GM12878 (cell line): ENCODE data around the gene CEP83. TPM values are rescaled to one million over a fixed set of nuclear protein-coding genes. Genes with fewer than 3 reads are reported as not detected.

Source experiments
- ASH2L ChIP-seq: fragments of 300-600, 200-600 bp; sonication (generic); IDR thresholded peaks from 2 replicates; pipeline ENCODE4 v1.6.1; 2017; ENCODE audit warnings: low read depth, mild to moderate bottlenecking, borderline replicate concordance
- ATF7 ChIP-seq: fragments of 450-650 bp; IDR thresholded peaks from 2 replicates; pipeline ENCODE4 v1.6.1; 2016; ENCODE audit warnings: low read depth, mild to moderate bottlenecking
- BHLHE40 ChIP-seq, 2 experiments: fragments of 450-650 bp in 1 of 2; IDR thresholded peaks; 2 replicates each; pipeline ENCODE4 v1.6.1; 2011 to 2017; ENCODE audit warnings: low read depth in 2 of 2, borderline replicate concordance in 1 of 2, improper control_type of control experiment in 1 of 2, low read length in 1 of 2, mild to moderate bottlenecking in 1 of 2
- BMI1 ChIP-seq: fragments of 450-650 bp; IDR thresholded peaks from 2 replicates; pipeline ENCODE4 v1.6.1; 2016; ENCODE audit warnings: mild to moderate bottlenecking, moderate library complexity, borderline replicate concordance
- CBX5 ChIP-seq: sonication (generic); IDR thresholded peaks from 2 replicates; pipeline ENCODE4 v1.6.1; 2016; ENCODE audit warnings: low read depth, moderate library complexity, mild to moderate bottlenecking, inconsistent platforms
- CEBPB ChIP-seq, 2 experiments: fragments of 150-350 bp in 1 of 2; IDR thresholded peaks; 2 replicates each; pipeline ENCODE4 v1.6.1; 2012 to 2014; ENCODE audit warnings: low read depth in 2 of 2, low read length in 2 of 2, borderline replicate concordance in 1 of 2, inconsistent platforms in 1 of 2
- CREB1 ChIP-seq: IDR thresholded peaks from 2 replicates; pipeline ENCODE4 v1.6.1; 2012; ENCODE audit warnings: low read depth, mild to moderate bottlenecking, inconsistent platforms
- EED ChIP-seq: sonication (generic); IDR thresholded peaks from 2 replicates; pipeline ENCODE4 v1.6.1; 2016; ENCODE audit warnings: antibody characterized with exemption, low read depth
- EP300 ChIP-seq, 2 experiments: fragments of 150-350 bp in 1 of 2; IDR thresholded peaks; 2 replicates each; pipeline ENCODE4 v1.6.1; 2011 to 2012; ENCODE audit warnings: low read depth in 2 of 2, low read length in 2 of 2, borderline replicate concordance in 1 of 2, improper control_type of control experiment in 1 of 2, inconsistent platforms in 1 of 2; ENCODE audit not compliant: control insufficient read depth in 1 of 2
- GATAD2B ChIP-seq: fragments of 450-650 bp; conservative IDR thresholded peaks from 2 replicates; pipeline ENCODE4 v1.6.1; 2017; ENCODE audit warnings: low read depth, mild to moderate bottlenecking, moderate library complexity
- IKZF2 ChIP-seq, 2 experiments: fragments of 450-650 bp; IDR thresholded peaks; 2 replicates each; pipeline ENCODE4 v1.6.1; 2017; ENCODE audit warnings: mild to moderate bottlenecking in 2 of 2, moderate library complexity in 2 of 2
- IRF4 ChIP-seq: IDR thresholded peaks from 2 replicates; pipeline ENCODE4 v1.6.1; 2011; ENCODE audit warnings: low read depth, low read length
- MEF2B ChIP-seq: fragments of 450-650 bp; IDR thresholded peaks from 2 replicates; pipeline ENCODE4 v1.6.1; 2018; ENCODE audit warnings: mild to moderate bottlenecking, moderate library complexity; ENCODE audit not compliant: partially characterized antibody, poor library complexity, severe bottlenecking
- MTA2 ChIP-seq: fragments of 450-650 bp; IDR thresholded peaks from 2 replicates; pipeline ENCODE4 v1.6.1; 2016; ENCODE audit warnings: low read depth, mild to moderate bottlenecking, moderate library complexity
- MYB ChIP-seq: fragments of 150-350 bp; IDR thresholded peaks from 2 replicates; pipeline ENCODE4 v1.6.1; 2014; ENCODE audit warnings: mild to moderate bottlenecking, low read depth, low read length, borderline replicate concordance
- NFIC ChIP-seq: IDR thresholded peaks from 2 replicates; pipeline ENCODE4 v1.6.1; 2012; ENCODE audit warnings: low read depth, mild to moderate bottlenecking, inconsistent platforms, low read length, moderate library complexity
- PKNOX1 ChIP-seq: fragments of 450-650 bp; IDR thresholded peaks from 2 replicates; pipeline ENCODE4 v1.6.1; 2016; ENCODE audit warnings: mild to moderate bottlenecking
- RAD51 ChIP-seq: fragments of 450-650 bp; IDR thresholded peaks from 2 replicates; pipeline ENCODE4 v1.6.1; 2016; ENCODE audit warnings: moderate library complexity, mild to moderate bottlenecking, inconsistent platforms
- RBBP5 ChIP-seq: fragments of 200-600 bp; sonication (generic); conservative IDR thresholded peaks from 2 replicates; pipeline ENCODE4 v1.6.1; 2016
- RUNX3 ChIP-seq: IDR thresholded peaks from 2 replicates; pipeline ENCODE4 v1.6.1; 2012; ENCODE audit warnings: low read length, inconsistent platforms
- SIN3A ChIP-seq: IDR thresholded peaks from 2 replicates; pipeline ENCODE4 v1.6.1; 2012; ENCODE audit warnings: low read depth, low read length, improper control_type of control experiment
- SMAD1 ChIP-seq: fragments of 450-650 bp; IDR thresholded peaks from 2 replicates; pipeline ENCODE4 v1.6.1; 2018; ENCODE audit warnings: mild to moderate bottlenecking, low read depth; ENCODE audit not compliant: partially characterized antibody
- SMC3 ChIP-seq: IDR thresholded peaks from 2 replicates; pipeline ENCODE4 v1.6.1; 2011; ENCODE audit warnings: low read length, improper control_type of control experiment, borderline replicate concordance
- SPI1 ChIP-seq: IDR thresholded peaks from 2 replicates; pipeline ENCODE4 v1.6.1; 2011; ENCODE audit warnings: low read depth, mild to moderate bottlenecking, low read length, moderate library complexity, borderline replicate concordance; ENCODE audit not compliant: insufficient read depth
- TAF1 ChIP-seq: IDR thresholded peaks from 2 replicates; pipeline ENCODE4 v1.6.1; 2011; ENCODE audit warnings: mild to moderate bottlenecking, low read depth, low read length, borderline replicate concordance
- YY1 ChIP-seq: IDR thresholded peaks from 2 replicates; pipeline ENCODE4 v1.6.1; 2011; ENCODE audit warnings: low read depth, mild to moderate bottlenecking, low read length
- ZNF217 ChIP-seq: fragments of 450-650 bp; IDR thresholded peaks from 2 replicates; pipeline ENCODE4 v1.6.1; 2017; ENCODE audit warnings: antibody characterized with exemption, mild to moderate bottlenecking
- ZNF274 ChIP-seq: IDR thresholded peaks from one replicate; pipeline ENCODE4 v1.8.0; 2011; ENCODE audit not compliant: insufficient read length, insufficient read depth
- polyA plus RNA-seq, 11 experiments: library from polyadenylated mRNA; depleted of rRNA in 4 of 11; unstranded in 6 of 11; stranded (reverse) in 5 of 11; fragments of >200 nt; fragmentation: Nextera tagmentation in 4 of 11; fragmentation: Illumina TruSeq in 1 of 11; extraction: Ambion mirVana in 4 of 11; extraction: Trizol in 1 of 11; gene quantifications; 1 replicate in 1 of 11; 2 replicates in 10 of 11; pipeline versions ENCODE4 v1.2.1 to v1.2.3, GENCODE V29; 2011 to 2016; ENCODE audit warnings: inconsistent platforms in 2 of 11, missing spikeins in 2 of 11, low read depth in 1 of 11
- total RNA-seq, 4 experiments: library from RNA; depleted of rRNA in 3 of 4; stranded (reverse); fragments of >200 nt in 3 of 4; fragmentation: Illumina TruSeq in 1 of 4; extraction: Trizol in 1 of 4; gene quantifications; 2 replicates each; pipeline versions ENCODE4 v1.2.1 to v1.2.3, GENCODE V29; 2013 to 2021
- TF ChIP-seq, protein P1 (sequence below): fragments of 450-650 bp; IDR thresholded peaks from 2 replicates; pipeline ENCODE4 v1.6.1; 2016; ENCODE audit warnings: mild to moderate bottlenecking
- TF ChIP-seq, protein P2 (sequence below): fragments of 450-650 bp; IDR thresholded peaks from 2 replicates; pipeline ENCODE4 v1.6.1; 2017; ENCODE audit warnings: mild to moderate bottlenecking

Gene CEP83
- total and polyA plus RNA-seq, 10 of the 15 experiments (the other 5 are each of a cell fraction or from before 2014, with no cell fraction given): 4.3 to 39.0 (median 22.5) TPM

DNA sequence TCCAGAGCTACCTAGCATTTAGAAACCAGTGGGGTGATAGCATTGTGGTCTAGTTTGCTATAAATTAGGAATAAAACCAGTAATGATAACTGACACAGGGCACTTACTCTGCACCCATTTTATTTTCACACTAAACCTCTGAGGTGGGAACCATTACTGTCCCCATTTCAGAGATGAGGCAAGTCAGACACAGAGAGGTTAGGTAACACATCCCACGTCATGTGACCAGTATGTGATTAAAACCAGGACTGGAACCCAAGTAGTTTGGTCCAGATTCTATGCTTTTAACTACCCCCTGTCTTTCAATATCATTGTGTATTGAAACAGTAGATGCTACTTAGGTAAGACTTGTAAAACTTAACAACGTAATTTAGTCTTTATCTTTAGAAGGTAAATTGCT, 201.1 kb downstream of the CEP83 start (continued):
- TF ChIP-seq, protein P1, sequence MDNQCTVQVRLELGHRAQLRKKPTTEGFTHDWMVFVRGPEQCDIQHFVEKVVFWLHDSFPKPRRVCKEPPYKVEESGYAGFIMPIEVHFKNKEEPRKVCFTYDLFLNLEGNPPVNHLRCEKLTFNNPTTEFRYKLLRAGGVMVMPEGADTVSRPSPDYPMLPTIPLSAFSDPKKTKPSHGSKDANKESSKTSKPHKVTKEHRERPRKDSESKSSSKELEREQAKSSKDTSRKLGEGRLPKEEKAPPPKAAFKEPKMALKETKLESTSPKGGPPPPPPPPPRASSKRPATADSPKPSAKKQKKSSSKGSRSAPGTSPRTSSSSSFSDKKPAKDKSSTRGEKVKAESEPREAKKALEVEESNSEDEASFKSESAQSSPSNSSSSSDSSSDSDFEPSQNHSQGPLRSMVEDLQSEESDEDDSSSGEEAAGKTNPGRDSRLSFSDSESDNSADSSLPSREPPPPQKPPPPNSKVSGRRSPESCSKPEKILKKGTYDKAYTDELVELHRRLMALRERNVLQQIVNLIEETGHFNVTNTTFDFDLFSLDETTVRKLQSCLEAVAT: no peak
- TF ChIP-seq MTA2: peak; percentile 38; the same call in 1 of the 2 replicates
- no peak for TF ChIP-seq SMC3
- no peak for TF ChIP-seq RBBP5
- peak; percentile 47; the same call in 1 of the 2 replicates for TF ChIP-seq ATF7
- TF ChIP-seq GATAD2B: no peak
- TF ChIP-seq CBX5: no peak
- no peak for TF ChIP-seq SMAD1
- no peak for TF ChIP-seq MEF2B
- TF ChIP-seq NFIC: peak; percentile 15; the same call in 1 of the 2 replicates
- TF ChIP-seq MYB: no peak
- no peak for TF ChIP-seq EP300 (IDR thresholded peaks at IDR 0.05; ENCODE audit: borderline replicate concordance in 1 of 2, control insufficient read depth in 1 of 2, low read depth in 2 of 2, low read length in 2 of 2)
- no peak for TF ChIP-seq TAF1
- TF ChIP-seq CREB1: 0 out of 2 replicates have a peak, but pooled peaks have one; percentile 47
- TF ChIP-seq, protein P2, sequence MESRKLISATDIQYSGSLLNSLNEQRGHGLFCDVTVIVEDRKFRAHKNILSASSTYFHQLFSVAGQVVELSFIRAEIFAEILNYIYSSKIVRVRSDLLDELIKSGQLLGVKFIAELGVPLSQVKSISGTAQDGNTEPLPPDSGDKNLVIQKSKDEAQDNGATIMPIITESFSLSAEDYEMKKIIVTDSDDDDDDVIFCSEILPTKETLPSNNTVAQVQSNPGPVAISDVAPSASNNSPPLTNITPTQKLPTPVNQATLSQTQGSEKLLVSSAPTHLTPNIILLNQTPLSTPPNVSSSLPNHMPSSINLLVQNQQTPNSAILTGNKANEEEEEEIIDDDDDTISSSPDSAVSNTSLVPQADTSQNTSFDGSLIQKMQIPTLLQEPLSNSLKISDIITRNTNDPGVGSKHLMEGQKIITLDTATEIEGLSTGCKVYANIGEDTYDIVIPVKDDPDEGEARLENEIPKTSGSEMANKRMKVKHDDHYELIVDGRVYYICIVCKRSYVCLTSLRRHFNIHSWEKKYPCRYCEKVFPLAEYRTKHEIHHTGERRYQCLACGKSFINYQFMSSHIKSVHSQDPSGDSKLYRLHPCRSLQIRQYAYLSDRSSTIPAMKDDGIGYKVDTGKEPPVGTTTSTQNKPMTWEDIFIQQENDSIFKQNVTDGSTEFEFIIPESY: no peak
- peak; percentile 65; the same call in 1 of the 2 replicates for TF ChIP-seq IRF4
- peak in 1 of 2 experiments; percentile 30; a peak in 1 of 4 replicates for TF ChIP-seq IKZF2 (IDR thresholded peaks at IDR 0.05)
- TF ChIP-seq RUNX3: peak; percentile 74
- peak; percentile 52 for TF ChIP-seq EED
- TF ChIP-seq YY1: 0 out of 2 replicates have a peak, but pooled peaks have one; percentile 59
- TF ChIP-seq ASH2L: no peak
- TF ChIP-seq RAD51: peak; percentile 84
- TF ChIP-seq ZNF217: peak; percentile 88
- no peak for TF ChIP-seq CEBPB (IDR thresholded peaks at IDR 0.05; ENCODE audit: borderline replicate concordance in 1 of 2, low read depth in 2 of 2, low read length in 2 of 2)
- no peak for TF ChIP-seq SIN3A
- TF ChIP-seq BHLHE40 (IDR thresholded peaks at IDR 0.05; ENCODE audit: borderline replicate concordance in 1 of 2, low read depth in 2 of 2, low read length in 1 of 2): peak in 1 of 2 experiments; percentile 34; a peak in 1 of 4 replicates
- TF ChIP-seq SPI1: no peak
- TF ChIP-seq ZNF274: no peak
- no peak for TF ChIP-seq BMI1
- TF ChIP-seq PKNOX1: peak; percentile 41; the same call in 1 of the 2 replicates
